Liver (tissue), 3 donors: ENCODE data around the gene CTBP1.

Experiments used
- ATF3 ChIP-seq: IDR thresholded peaks from 2 replicates; pipeline ENCODE4 v1.6.1; 2016; ENCODE audit warnings: antibody characterized with exemption
- CTCF ChIP-seq: fragments of 150-350 bp; IDR thresholded peaks from 2 replicates; pipeline ENCODE4 v1.5.1; 2017; ENCODE audit warnings: improper control_type of control experiment, low read depth, low read length; ENCODE audit not compliant: missing input control
- EGR1 ChIP-seq, 2 donors: IDR thresholded peaks; 2 replicates each; pipeline ENCODE4 v1.6.1; 2016 to 2018; ENCODE audit warnings: antibody characterized with exemption in 2 of 2, low read depth in 2 of 2
- FOXA1 ChIP-seq: IDR thresholded peaks from 2 replicates; pipeline ENCODE4 v1.6.1; 2016; ENCODE audit warnings: antibody characterized with exemption
- GABPA ChIP-seq, 2 donors: IDR thresholded peaks in 1 of 2; conservative IDR thresholded peaks in 1 of 2; 2 replicates each; pipeline ENCODE4 v1.6.1; 2016; ENCODE audit warnings: antibody characterized with exemption in 2 of 2, mild to moderate bottlenecking in 1 of 2, moderate library complexity in 1 of 2
- HNF4G ChIP-seq: IDR thresholded peaks from 2 replicates; pipeline ENCODE4 v1.6.1; 2016; ENCODE audit warnings: antibody characterized with exemption
- MAX ChIP-seq: IDR thresholded peaks from 2 replicates; pipeline ENCODE4 v1.6.1; 2016; ENCODE audit warnings: antibody characterized with exemption
- NR2F2 ChIP-seq: IDR thresholded peaks from 2 replicates; pipeline ENCODE4 v1.6.1; 2016; ENCODE audit warnings: antibody characterized with exemption
- RAD21 ChIP-seq, 2 donors: IDR thresholded peaks; 2 replicates each; pipeline ENCODE4 v1.6.1; 2016; ENCODE audit warnings: antibody characterized with exemption in 2 of 2, mild to moderate bottlenecking in 2 of 2
- REST ChIP-seq: IDR thresholded peaks from 2 replicates; pipeline ENCODE4 v1.6.1; 2016; ENCODE audit warnings: antibody characterized with exemption, mild to moderate bottlenecking
- SP1 ChIP-seq: IDR thresholded peaks from 2 replicates; pipeline ENCODE4 v1.6.1; 2018; ENCODE audit warnings: antibody characterized with exemption, mild to moderate bottlenecking
- TAF1 ChIP-seq: conservative IDR thresholded peaks from 2 replicates; pipeline ENCODE4 v1.6.1; 2016; ENCODE audit warnings: antibody characterized with exemption, mild to moderate bottlenecking
- ZBTB33 ChIP-seq: IDR thresholded peaks from 2 replicates; pipeline ENCODE4 v1.6.1; 2016; ENCODE audit warnings: antibody characterized with exemption
- donor health status: healthy.
- donor health status: healthy.

GRCh38 chr4:1239141-1239949 lies 9.6 kb downstream of the CTBP1 start:
- TF ChIP-seq SP1: no peak
- no peak for TF ChIP-seq EGR1 (IDR thresholded peaks at IDR 0.05; ENCODE audit: low read depth in 2 of 2)
- TF ChIP-seq NR2F2: no peak
- no peak for TF ChIP-seq REST
- TF ChIP-seq MAX: no peak
- no peak for TF ChIP-seq CTCF
- no peak for TF ChIP-seq ATF3
- TF ChIP-seq RAD21 (IDR thresholded peaks at IDR 0.05): no peak
- no peak for TF ChIP-seq TAF1
- no peak for TF ChIP-seq FOXA1
- no peak for TF ChIP-seq GABPA (IDR thresholded peaks at IDR 0.05 in 1 of 2, conservative IDR thresholded peaks at IDR 0.05 in 1 of 2)
- no peak for TF ChIP-seq ZBTB33
- TF ChIP-seq HNF4G: no peak
